ENCODE results near the gene LKAAEAR1.

GRCh38 chr20:64119681-64120341 lies 35.6 kb upstream of the LKAAEAR1 start:
- TF ChIP-seq RCOR1 (IDR thresholded peaks at IDR 0.05; ENCODE audit: low read depth, low read length) (no peak), EHMT2 (IDR thresholded peaks at IDR 0.05; ENCODE audit: low read depth) (no peak), CTCF (IDR thresholded peaks at IDR 0.05) (no peak), FOSB (CRISPR knock-in tag; IDR thresholded peaks at IDR 0.05) (no peak), HEYL (CRISPR knock-in tag; IDR thresholded peaks at IDR 0.05) (no peak), POLR2A (IDR thresholded peaks at IDR 0.05; ENCODE audit: low read length) (no peak), SMC3 (IDR thresholded peaks at IDR 0.05) (no peak)

All from A549 (cell line).